Measurements from ENCODE around the gene SPAAR.

DNA sequence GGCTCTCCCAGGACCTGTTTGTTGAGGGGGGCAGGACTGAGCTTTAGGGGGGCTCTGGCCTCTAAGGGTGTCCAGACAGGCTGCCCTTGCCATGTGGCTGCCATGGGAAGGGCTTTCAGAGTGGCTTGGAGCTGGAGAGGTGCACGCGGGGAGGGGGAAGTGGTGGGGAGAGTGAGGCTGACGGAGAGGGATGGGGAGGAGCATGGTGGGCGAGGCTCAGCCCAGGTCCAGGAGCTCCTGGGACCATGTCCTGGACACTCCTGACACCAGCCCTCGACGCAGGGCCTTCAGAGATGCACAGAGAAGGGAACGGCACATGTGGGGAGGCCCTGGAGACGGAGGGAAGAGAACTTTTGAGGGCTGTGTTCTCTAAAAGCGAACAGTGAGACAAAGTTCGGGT is 2.4 kb downstream of the SPAAR start:
- TF ChIP-seq, protein P1, sequence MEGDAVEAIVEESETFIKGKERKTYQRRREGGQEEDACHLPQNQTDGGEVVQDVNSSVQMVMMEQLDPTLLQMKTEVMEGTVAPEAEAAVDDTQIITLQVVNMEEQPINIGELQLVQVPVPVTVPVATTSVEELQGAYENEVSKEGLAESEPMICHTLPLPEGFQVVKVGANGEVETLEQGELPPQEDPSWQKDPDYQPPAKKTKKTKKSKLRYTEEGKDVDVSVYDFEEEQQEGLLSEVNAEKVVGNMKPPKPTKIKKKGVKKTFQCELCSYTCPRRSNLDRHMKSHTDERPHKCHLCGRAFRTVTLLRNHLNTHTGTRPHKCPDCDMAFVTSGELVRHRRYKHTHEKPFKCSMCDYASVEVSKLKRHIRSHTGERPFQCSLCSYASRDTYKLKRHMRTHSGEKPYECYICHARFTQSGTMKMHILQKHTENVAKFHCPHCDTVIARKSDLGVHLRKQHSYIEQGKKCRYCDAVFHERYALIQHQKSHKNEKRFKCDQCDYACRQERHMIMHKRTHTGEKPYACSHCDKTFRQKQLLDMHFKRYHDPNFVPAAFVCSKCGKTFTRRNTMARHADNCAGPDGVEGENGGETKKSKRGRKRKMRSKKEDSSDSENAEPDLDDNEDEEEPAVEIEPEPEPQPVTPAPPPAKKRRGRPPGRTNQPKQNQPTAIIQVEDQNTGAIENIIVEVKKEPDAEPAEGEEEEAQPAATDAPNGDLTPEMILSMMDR (IDR thresholded peaks at IDR 0.05): no peak
- TF ChIP-seq EP300 (IDR thresholded peaks at IDR 0.05) (no peak), POLR2A (IDR thresholded peaks at IDR 0.05) (no peak), POLR2AphosphoS5 (IDR thresholded peaks at IDR 0.05) (no peak)

All from upper lobe of left lung (tissue), 4 donors.